Stimulated activated CD4-positive, alpha-beta T cell treated with anti-CD3 and anti-CD28 coated beads, Interleukin-15, amount 100 ng/mL, for 24 hours (primary cell): ENCODE results near the gene DENND5A.

Source experiments
- DNase-seq: peaks from one replicate; pipeline ENCODE4 v3.0.0-alpha.2; 2020

DENND5A gene

GRCh38 chr11:9094420-9094819 lies 170.7 kb downstream of the DENND5A start:
- no peak for DNase-seq

- no peak for DNase-seq
Measured at GRCh38 chr11:9092853-9093778, 172.0 kb downstream of the DENND5A start.

GRCh38 chr11:9092072-9092471 lies 173.1 kb downstream of the DENND5A start:
- DNase-seq, result no peak

GRCh38 chr11:9091044-9091922 lies 173.9 kb downstream of the DENND5A start, which contains the start of gene SCUBE2:
Gene SCUBE2 (minus strand): TSS chr11:9091599. CDS start chr11:9091528, 71 bp downstream.
- peak; percentile 17 for DNase-seq

DNA sequence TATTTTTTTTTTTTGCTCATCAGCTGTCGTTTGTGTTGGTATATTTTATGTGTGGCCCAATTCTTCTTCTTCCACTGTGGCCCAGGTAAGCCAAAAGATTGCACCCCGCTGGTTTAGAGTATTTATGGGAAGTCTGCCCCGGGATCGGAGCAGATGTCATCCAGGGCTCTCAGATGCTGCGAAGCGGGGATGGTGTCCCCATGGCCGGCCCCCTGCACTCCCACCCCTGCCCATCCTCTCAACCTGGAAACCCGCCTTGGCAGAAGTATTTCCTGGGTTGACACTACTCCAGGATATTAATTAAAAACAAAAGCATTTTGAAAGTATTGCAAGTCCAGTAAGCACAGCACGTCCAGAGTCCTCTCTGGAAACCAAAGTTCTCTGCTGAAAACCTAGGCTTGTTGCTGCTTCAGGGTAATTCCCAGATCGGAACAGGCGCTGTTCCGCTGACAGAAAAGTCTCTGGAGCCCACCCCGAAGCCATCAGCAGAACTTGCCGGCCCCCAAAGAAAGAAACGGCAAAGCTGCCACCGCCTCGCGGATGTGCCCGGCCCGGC lies 174.6 kb downstream of the DENND5A start:
- no peak for DNase-seq

- no peak for DNase-seq
Measured at GRCh38 chr11:9089636-9090035, 175.5 kb downstream of the DENND5A start.

GRCh38 chr11:9089061-9089460 lies 176.1 kb downstream of the DENND5A start:
- DNase-seq, result no peak
